HepG2 (cell line): ENCODE measurements around the gene ANP32B. TPM values are rescaled to one million over a fixed set of nuclear protein-coding genes. Genes with fewer than 3 reads are reported as not detected.

Experiments used
- ATAC-seq: fragments of 200-7000 bp; cut with Tn5 transposase; 3 replicates; pipeline ENCODE4 v1.9.1; 2020; ENCODE audit warnings: mild to moderate bottlenecking, moderate library complexity
- BruUV-seq: library from RNA; stranded (reverse); fragments of 400-500 nt; replicated peaks from 2 replicates; lab custom pipeline; 2021; lab: Mats Ljungman, UMichigan
- CTCF ChIA-PET: fragments of 300-600 bp; formaldehyde crosslinking; extraction: SDS; loops from one replicate; lab custom pipeline; 2021; ENCODE audit warnings: low total read pairs, inconsistent platforms, low intra/inter-chr PET ratio; lab: Yijun Ruan, JAX
- POLR2A ChIA-PET: fragments of 350-600 bp; sonication (Branson Sonifier 250); formaldehyde crosslinking; loops from one replicate; lab custom pipeline; 2020; ENCODE audit warnings: antibody characterized with exemption, inconsistent platforms; lab: Yijun Ruan, JAX
- DNase-seq: peaks from one replicate; pipeline ENCODE4 v3.0.0-alpha.2; 2015; ENCODE audit warnings: low spot score
- FAIRE-seq: peaks from 3 replicates; lab custom pipeline; 2011; peaks lifted over from hg19 to GRCh38; lab: Jason Lieb, UNC
- H2AFZ ChIP-seq: one replicate; pipeline ENCODE4 v1.6.1; 2011; ENCODE audit warnings: low read length, inconsistent platforms
- H3K27ac ChIP-seq: fragments of 300-600 bp; 3 replicates; pipeline ENCODE4 v1.8.0; 2011; ENCODE audit warnings: mixed run types, mild to moderate bottlenecking, mixed read lengths, low read length, inconsistent platforms; ENCODE audit not compliant: insufficient read depth; ENCODE audit errors: extremely low read length
- H3K27me3 ChIP-seq, 2 experiments: fragments of 200-600 bp in 1 of 2; 2 replicates in 1 of 2; 3 replicates in 1 of 2; pipeline versions ENCODE4 v1.6.0 to v1.8.0; 2011; ENCODE audit warnings: low read length in 2 of 2, mild to moderate bottlenecking in 2 of 2, moderate library complexity in 2 of 2, inconsistent platforms in 1 of 2; ENCODE audit not compliant: insufficient read depth in 2 of 2, control insufficient read depth in 1 of 2
- H3K36me3 ChIP-seq, 2 experiments: fragments of 200-600 bp in 1 of 2; replicated peaks in 1 of 2; 2 replicates in 1 of 2; 3 replicates in 1 of 2; pipeline versions ENCODE4 v1.5.1 to v1.8.0; 2011; ENCODE audit warnings: low read length in 2 of 2, inconsistent platforms in 1 of 2; ENCODE audit not compliant: insufficient read depth in 2 of 2, control insufficient read depth in 1 of 2
- H3K4me1 ChIP-seq: 2 replicates; pipeline ENCODE4 v1.5.1; 2012; ENCODE audit warnings: low read length, inconsistent platforms; ENCODE audit not compliant: insufficient read depth
- H3K4me2 ChIP-seq: 2 replicates; pipeline ENCODE4 v1.6.0; 2011; ENCODE audit warnings: low read depth, low read length, inconsistent platforms
- H3K4me3 ChIP-seq, 3 experiments: fragments of 200-600 bp in 1 of 3; sonication (generic), shearing (Covaris generic) in 1 of 3; replicated peaks in 1 of 3; 2 replicates each; pipeline ENCODE4 v1.5.1; 2011 to 2016; ENCODE audit warnings: low read length in 3 of 3, inconsistent platforms in 2 of 3, low read depth in 2 of 3, mild to moderate bottlenecking in 2 of 3, control low read depth in 1 of 3, mixed read lengths in 1 of 3; ENCODE audit not compliant: insufficient read depth in 1 of 3
- H3K79me2 ChIP-seq: one replicate; pipeline ENCODE4 v1.6.1; 2011; ENCODE audit warnings: low read length, inconsistent platforms; ENCODE audit not compliant: insufficient read depth
- H3K9ac ChIP-seq: 2 replicates; pipeline ENCODE4 v1.6.0; 2011; ENCODE audit warnings: mild to moderate bottlenecking, low read depth, low read length, inconsistent platforms; ENCODE audit not compliant: insufficient read depth
- H3K9me3 ChIP-seq: 2 replicates; pipeline ENCODE4 v1.5.1; 2012; ENCODE audit warnings: mild to moderate bottlenecking, low read length
- H4K20me1 ChIP-seq: 2 replicates; pipeline ENCODE4 v1.6.0; 2011; ENCODE audit warnings: inconsistent platforms, mild to moderate bottlenecking, low read length, moderate library complexity; ENCODE audit not compliant: insufficient read depth
- ADNP ChIP-seq: sonication (generic); formaldehyde crosslinking; IDR thresholded peaks from 2 replicates; pipeline ENCODE4 v1.4.0; 2020; ENCODE audit warnings: missing genetic modification reagents
- CBX2 ChIP-seq, 2 experiments: fragments of 200-600 bp in 1 of 2; sonication (generic); formaldehyde crosslinking in 1 of 2; IDR thresholded peaks; 2 replicates each; pipeline versions ENCODE4 v1.7.0 to v1.8.1; 2018 to 2022; ENCODE audit warnings: low read depth in 2 of 2, low read length in 1 of 2, mild to moderate bottlenecking in 1 of 2, missing genetic modification reagents in 1 of 2
- SMC3 ChIP-seq: IDR thresholded peaks from 2 replicates; pipeline ENCODE4 v1.6.1; 2011; ENCODE audit warnings: low read length, improper control_type of control experiment
- SNAI1 ChIP-seq: sonication (generic); formaldehyde crosslinking; IDR thresholded peaks from 2 replicates; pipeline ENCODE4 v1.5.0; 2020; ENCODE audit warnings: mild to moderate bottlenecking, missing genetic modification reagents, borderline replicate concordance
- ZNF263 ChIP-seq: sonication (generic); formaldehyde crosslinking; IDR thresholded peaks from 2 replicates; pipeline ENCODE4 v1.4.0; 2020; ENCODE audit warnings: missing genetic modification reagents
- WGBS: methylation state at CpG from one replicate; pipeline ENCODE4 v1.1.6; 2017; ENCODE audit warnings: low lambda C conversion rate; 5-methylcytosine and 5-hydroxymethylcytosine counted together
- in situ Hi-C: cut with HindIII; loops from 2 replicates; pipeline ENCODE4 v1.10.0; 2017; ENCODE audit warnings: low pct_unique_long_range_greater_than_20kb; ENCODE audit not compliant: extremely low pct_ligation_motif_present
- intact Hi-C: fragments of 100-400 bp; cut with micrococcal nuclease; formaldehyde crosslinking; loops from one replicate; pipeline ENCODE4 v1.10.0; 2022; ENCODE audit not compliant: unreplicated experiment
- polyA plus RNA-seq, 8 experiments: library from polyadenylated mRNA; depleted of rRNA in 3 of 8; stranded (reverse) in 7 of 8; unstranded in 1 of 8; fragments of >200 nt; fragmentation: Illumina TruSeq in 4 of 8; extraction: Trizol in 4 of 8; gene quantifications; 2 replicates each; pipeline versions ENCODE4 v1.2.1 to v1.2.3, GENCODE V29; 2011 to 2016; ENCODE audit warnings: low read depth in 4 of 8, missing spikeins in 1 of 8, mixed read lengths in 1 of 8; ENCODE audit not compliant: insufficient read depth in 1 of 8
- total RNA-seq, 5 experiments: library from RNA; depleted of rRNA; stranded (reverse); fragments of >200 nt; fragmentation: Illumina TruSeq; extraction: Trizol; gene quantifications; 2 replicates each; pipeline ENCODE4 v1.2.3, GENCODE V29; 2016; ENCODE audit warnings: low read depth in 1 of 5
- TF ChIP-seq, protein P1 (sequence below): IDR thresholded peaks from 2 replicates; pipeline ENCODE4 v1.6.1; 2016; ENCODE audit warnings: missing compliant biosample characterization, missing genetic modification reagents, borderline replicate concordance
- TF ChIP-seq, protein P2 (sequence below): sonication (generic); formaldehyde crosslinking; IDR thresholded peaks from 2 replicates; pipeline ENCODE4 v1.4.0; 2020; ENCODE audit warnings: missing genetic modification reagents
- TF ChIP-seq, protein P3 (sequence below): sonication (generic); formaldehyde crosslinking; IDR thresholded peaks from 2 replicates; pipeline ENCODE4 v1.8.0; 2022; ENCODE audit warnings: missing genetic modification reagents, low read depth, mild to moderate bottlenecking, borderline replicate concordance
- TF ChIP-seq, protein P4 (sequence below): sonication (generic); formaldehyde crosslinking; IDR thresholded peaks from 2 replicates; pipeline ENCODE4 v1.5.0; 2020; ENCODE audit warnings: mild to moderate bottlenecking, missing genetic modification reagents

Gene ANP32B
- total and polyA plus RNA-seq, 2 of the 13 experiments (the other 11 are each of a cell fraction or from before 2014, with no cell fraction given): 22.1 to 37.5 TPM

DNA sequence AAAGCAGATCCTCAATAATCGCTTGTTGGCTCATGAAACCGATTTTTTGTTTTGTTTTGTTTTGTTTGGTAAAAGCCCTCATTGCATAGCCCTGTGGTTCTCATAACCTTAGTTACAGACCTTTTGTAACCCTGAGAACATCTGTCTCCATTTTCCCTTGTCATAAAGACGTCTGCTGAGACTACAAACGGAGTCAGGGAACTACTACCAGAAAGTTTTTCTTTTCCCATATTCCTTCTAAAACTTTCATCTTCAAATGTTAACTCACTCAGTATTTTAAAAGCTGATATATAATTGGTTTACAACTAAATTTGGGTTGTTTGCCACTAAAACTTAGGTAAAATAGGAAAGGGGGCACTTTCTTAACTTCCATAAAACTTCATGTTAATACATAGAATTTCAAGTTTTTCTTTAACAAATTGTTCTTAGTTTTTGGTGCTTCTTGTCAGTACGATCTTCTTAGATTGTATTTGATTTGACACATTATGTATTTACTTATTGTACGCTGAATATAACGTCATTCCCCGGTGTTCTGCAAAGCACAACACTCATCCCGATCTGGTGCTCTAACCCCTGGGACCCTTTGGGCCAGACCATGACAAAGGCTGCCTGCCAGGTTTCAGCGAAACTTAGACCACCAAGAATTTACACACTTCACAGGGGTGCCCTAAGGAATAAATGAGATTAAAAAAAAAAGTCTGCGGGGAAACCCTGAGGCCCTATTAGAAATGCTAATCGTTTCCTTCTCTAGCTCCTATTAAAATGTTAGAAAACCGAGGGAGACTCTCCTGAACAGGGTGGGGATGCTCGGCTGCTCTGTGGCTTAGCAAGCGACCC lies 1.1 kb upstream of the ANP32B start:
- Histone ChIP-seq H4K20me1 (peaks cover 2% of the 10 kb centered on the region; the same call in 1 of the 2 replicates), H3K36me3 (no peaks in the 10 kb centered on the region), H2AFZ (no peak overlapping the region), H3K4me2 (peak overlapping the region; percentile 94), H3K4me1 (peaks cover 44% of the 10 kb centered on the region), H3K9ac (peak overlapping the region; percentile 89), H3K9me3 (no peaks in the 10 kb centered on the region), H3K79me2 (peaks cover 36% of the 10 kb centered on the region), H3K27ac (peak overlapping the region; percentile 61), H3K4me3 (peak overlapping the region; percentile 73 to 90 (median 84)), H3K27me3 (no peaks in the 10 kb centered on the region; a peak in 2 of 5 replicates)
- in situ Hi-C loops: loop anchor here (10.0 kb wide), 1 partner anchor 57 kb away; the partner anchor contains the start of gene TRMO
- TF ChIP-seq CBX2 (IDR thresholded peaks at IDR 0.05; ENCODE audit: low read depth, low read length): peak; percentile 59; the same call in 1 of the 2 replicates
- TF ChIP-seq CBX2 (CRISPR knock-in tag; IDR thresholded peaks at IDR 0.05; ENCODE audit: low read depth): no peak
- no peak for TF ChIP-seq ZNF263 (CRISPR knock-in tag)
- TF ChIP-seq SMC3: no peak
- TF ChIP-seq SNAI1: no peak
- TF ChIP-seq, protein P1, sequence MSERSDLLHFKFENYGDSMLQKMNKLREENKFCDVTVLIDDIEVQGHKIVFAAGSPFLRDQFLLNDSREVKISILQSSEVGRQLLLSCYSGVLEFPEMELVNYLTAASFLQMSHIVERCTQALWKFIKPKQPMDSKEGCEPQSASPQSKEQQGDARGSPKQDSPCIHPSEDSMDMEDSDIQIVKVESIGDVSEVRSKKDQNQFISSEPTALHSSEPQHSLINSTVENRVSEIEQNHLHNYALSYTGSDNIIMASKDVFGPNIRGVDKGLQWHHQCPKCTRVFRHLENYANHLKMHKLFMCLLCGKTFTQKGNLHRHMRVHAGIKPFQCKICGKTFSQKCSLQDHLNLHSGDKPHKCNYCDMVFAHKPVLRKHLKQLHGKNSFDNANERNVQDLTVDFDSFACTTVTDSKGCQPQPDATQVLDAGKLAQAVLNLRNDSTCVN (CRISPR knock-in tag): no peak
- TF ChIP-seq, protein P2, sequence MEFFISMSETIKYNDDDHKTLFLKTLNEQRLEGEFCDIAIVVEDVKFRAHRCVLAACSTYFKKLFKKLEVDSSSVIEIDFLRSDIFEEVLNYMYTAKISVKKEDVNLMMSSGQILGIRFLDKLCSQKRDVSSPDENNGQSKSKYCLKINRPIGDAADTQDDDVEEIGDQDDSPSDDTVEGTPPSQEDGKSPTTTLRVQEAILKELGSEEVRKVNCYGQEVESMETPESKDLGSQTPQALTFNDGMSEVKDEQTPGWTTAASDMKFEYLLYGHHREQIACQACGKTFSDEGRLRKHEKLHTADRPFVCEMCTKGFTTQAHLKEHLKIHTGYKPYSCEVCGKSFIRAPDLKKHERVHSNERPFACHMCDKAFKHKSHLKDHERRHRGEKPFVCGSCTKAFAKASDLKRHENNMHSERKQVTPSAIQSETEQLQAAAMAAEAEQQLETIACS (CRISPR knock-in tag): no peak
- no peak for TF ChIP-seq ADNP (CRISPR knock-in tag)
- TF ChIP-seq, protein P3, sequence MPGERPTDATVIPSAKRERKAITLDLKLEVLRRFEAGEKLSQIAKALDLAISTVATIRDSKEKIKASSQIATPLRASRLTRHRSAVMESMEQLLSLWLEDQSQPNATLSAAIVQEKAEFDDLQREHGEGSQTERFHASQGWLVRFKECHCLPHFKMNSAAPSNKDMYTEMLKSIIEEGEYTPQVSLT (CRISPR knock-in tag): no peak
- TF ChIP-seq, protein P4, sequence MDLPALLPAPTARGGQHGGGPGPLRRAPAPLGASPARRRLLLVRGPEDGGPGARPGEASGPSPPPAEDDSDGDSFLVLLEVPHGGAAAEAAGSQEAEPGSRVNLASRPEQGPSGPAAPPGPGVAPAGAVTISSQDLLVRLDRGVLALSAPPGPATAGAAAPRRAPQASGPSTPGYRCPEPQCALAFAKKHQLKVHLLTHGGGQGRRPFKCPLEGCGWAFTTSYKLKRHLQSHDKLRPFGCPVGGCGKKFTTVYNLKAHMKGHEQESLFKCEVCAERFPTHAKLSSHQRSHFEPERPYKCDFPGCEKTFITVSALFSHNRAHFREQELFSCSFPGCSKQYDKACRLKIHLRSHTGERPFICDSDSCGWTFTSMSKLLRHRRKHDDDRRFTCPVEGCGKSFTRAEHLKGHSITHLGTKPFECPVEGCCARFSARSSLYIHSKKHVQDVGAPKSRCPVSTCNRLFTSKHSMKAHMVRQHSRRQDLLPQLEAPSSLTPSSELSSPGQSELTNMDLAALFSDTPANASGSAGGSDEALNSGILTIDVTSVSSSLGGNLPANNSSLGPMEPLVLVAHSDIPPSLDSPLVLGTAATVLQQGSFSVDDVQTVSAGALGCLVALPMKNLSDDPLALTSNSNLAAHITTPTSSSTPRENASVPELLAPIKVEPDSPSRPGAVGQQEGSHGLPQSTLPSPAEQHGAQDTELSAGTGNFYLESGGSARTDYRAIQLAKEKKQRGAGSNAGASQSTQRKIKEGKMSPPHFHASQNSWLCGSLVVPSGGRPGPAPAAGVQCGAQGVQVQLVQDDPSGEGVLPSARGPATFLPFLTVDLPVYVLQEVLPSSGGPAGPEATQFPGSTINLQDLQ (CRISPR knock-in tag): no peak
- ChIA-PET CTCF (no interaction called here), POLR2A (interaction anchor here (0.8 to 2.9 kb wide), 11 partner anchors 16 to 349 kb away, joined by 3 to 28 read pairs (median 6); partner anchors contain the start of genes CORO2A, NANS, NCBP1 and TRMO)
- BruUV-seq: no TSS peak
- intact Hi-C loops: loop anchor here (2.0 to 10.0 kb wide), 2 partner anchors 59 to 347 kb away; partner anchors contain the start of genes NCBP1, TRMO and TSTD2
- WGBS: 25% methylated on average over 15 of the region's 15 CpGs
- ATAC-seq (no peak), DNase-seq (no peak), FAIRE-seq (peak; percentile 12)
